GM12874 (cell line): ENCODE measurements around the gene GSPT1.

ENCODE experiments used
- TF ChIP-seq, protein P1 (sequence below): IDR thresholded peaks from 2 replicates; pipeline ENCODE4 v1.5.1; 2011; ENCODE audit warnings: low read depth, mild to moderate bottlenecking, control low read depth, low read length, moderate library complexity; ENCODE audit not compliant: insufficient read depth

GSPT1 gene

DNA sequence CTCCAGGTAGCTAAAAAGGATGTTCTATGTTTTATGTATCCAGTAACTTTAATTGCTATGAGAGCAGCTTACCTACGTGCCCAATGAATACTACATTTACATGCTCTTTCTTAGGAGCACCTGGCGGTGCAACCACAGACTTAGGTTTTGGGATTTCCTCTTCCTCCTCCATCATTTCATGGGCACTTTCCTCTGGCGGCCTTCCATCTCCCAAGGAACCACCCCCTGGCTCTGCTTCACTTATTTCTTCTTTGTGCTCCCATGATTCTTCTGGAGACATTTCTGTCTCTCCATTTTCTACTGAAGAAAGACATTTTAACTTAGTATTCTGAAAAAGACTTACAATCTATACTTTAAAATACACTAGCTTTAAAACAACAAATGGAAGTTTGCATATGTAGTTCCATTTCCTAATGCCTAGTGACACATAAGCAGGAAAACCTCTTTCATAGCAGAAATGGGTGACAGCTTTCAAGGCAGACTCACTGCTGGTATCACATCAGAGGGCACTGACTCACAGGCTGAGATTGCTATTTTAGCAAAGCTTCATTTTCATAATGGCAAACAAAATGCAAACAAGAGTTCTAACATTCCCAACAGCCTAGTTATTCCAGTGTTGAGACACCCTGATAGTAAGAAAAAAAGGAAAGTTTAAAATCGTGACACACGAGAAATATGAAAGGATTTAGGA, 19.1 kb downstream of the GSPT1 start:
- TF ChIP-seq, protein P1, sequence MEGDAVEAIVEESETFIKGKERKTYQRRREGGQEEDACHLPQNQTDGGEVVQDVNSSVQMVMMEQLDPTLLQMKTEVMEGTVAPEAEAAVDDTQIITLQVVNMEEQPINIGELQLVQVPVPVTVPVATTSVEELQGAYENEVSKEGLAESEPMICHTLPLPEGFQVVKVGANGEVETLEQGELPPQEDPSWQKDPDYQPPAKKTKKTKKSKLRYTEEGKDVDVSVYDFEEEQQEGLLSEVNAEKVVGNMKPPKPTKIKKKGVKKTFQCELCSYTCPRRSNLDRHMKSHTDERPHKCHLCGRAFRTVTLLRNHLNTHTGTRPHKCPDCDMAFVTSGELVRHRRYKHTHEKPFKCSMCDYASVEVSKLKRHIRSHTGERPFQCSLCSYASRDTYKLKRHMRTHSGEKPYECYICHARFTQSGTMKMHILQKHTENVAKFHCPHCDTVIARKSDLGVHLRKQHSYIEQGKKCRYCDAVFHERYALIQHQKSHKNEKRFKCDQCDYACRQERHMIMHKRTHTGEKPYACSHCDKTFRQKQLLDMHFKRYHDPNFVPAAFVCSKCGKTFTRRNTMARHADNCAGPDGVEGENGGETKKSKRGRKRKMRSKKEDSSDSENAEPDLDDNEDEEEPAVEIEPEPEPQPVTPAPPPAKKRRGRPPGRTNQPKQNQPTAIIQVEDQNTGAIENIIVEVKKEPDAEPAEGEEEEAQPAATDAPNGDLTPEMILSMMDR = no peak

DNA sequence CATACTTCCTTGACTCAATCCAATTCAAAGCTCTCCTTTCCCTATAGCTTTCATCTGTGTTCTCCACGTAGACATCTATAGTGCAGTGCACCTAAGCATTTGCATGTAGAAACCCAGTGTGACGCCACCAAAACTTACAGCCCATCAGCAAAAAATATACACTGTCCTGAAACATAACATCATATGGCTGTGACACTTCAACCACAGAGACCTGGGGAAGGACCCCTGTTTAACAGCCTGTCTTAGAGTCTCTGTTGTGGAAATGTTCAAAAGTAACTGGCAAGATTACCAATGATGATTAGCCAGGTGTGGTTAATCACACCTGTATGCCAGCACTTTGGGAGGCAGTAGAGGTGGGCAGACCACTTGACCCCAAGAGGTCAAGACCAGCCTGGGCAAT, 22.2 kb downstream of the GSPT1 start:
- TF ChIP-seq, protein P1 = no peak

DNA sequence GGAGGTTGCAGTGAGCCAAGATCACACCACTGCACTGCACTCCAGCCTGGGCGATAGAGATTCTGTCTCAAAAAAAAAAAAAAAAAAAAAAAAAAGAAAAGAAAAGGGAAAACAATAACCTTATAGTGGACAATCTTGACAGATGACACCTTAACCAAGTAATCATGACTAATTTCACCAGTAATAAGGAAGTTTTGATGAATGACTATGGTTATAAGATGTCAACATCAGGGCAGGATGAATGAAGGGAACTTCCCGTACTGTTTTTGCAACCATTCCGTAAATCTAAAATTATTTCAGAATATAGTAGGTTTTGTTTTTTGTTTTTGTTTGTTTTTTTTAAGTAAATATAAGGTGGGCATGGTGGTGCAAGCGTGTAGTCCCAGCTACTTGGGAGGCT, 23.0 kb downstream of the GSPT1 start:
- TF ChIP-seq, protein P1 = no peak

DNA sequence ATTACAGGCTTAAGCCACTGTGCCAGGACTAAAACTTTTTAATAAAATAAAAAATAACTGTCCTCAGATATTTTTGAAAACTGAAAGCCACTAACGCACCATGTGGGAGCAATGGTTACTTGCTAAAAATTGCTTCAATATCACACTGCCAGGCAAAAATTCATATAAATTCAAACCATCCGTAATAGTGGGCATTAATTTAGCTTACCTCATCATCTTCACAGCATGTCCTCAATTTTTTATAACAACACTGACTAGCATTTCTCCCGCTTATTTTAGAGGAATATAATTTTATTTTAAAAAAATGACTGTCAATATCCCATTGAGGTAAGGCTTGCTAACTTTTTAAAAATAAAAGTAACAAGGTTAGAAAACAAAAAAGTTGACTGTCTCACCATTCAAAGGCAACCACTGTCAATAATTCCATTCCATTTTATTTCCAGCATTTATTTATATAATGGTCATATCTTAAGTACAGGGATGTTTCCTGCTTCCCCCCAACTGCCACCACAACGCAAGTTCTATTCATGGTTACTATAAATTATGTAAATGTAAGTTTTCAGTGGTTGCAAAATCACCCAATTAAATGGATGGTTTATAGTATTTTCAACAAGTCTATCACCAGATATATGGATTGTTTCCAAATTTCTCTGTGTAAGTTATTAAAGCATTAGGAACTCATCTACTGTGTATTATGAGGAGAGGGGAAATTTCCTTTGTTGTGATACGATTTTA, 25.4 kb downstream of the GSPT1 start:
- TF ChIP-seq, protein P1 = no peak

DNA sequence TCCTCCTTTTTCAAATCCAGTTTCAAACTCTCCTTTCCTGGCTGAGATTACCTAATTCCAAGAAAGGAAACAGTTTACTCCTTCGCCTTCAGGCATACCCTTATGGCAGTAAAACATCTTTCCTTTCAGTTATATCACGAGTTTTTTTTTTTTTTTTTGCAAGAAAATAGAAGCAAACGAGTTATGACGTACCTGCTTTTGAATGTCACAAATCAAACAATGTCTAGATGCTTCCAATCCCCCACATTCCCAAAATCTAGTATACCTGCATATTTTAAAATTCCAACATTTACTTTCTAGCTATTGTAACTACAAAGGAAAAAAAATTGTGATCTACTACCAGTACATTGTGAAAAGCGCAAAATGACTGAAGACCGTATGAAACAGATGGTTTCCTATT, 28.9 kb downstream of the GSPT1 start:
- TF ChIP-seq, protein P1 = no peak

DNA sequence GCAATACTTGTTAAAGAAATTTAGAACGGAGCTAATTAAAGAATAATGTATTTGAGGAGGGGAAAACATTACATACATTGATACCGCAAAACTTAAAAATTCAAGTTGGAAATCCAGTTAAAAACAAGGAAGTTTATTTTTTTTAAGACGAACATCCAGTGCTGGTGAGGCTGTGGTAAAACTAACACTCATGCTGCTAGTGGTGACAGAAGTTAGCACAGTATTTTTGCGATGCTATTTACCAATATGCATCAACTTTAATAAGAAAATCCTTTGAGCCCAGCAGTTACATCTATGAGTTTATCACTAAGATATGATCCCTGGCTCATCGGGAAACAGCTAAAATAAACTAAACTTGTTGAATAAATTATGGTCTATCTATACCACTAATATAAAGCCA, 31.7 kb downstream of the GSPT1 start:
- TF ChIP-seq, protein P1 = no peak

DNA sequence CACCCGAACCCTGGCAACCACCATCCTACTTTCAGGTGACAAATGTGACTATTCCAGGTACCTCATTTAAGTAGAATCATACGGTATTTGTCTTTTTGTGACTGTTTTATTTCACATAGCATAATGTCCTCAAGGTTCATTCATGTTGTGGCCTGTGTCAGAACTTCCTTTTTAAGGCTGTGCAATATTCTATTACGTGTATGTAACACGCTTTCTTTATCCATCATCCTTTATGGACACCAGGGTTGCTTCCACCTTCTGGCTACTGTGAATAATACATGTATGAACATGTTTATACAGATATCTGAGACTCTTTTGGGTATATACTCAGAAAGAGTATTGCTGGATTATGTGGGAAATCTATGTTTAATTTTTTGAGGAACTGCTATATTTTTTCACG, 35.7 kb downstream of the GSPT1 start:
- TF ChIP-seq, protein P1 = no peak
